ENCODE measurements around the gene HSPA4L. TPM values are rescaled to one million over a fixed set of nuclear protein-coding genes. Genes with fewer than 3 reads are reported as not detected.

Gene HSPA4L
- total and polyA plus RNA-seq, 2 donors (not counting 3 experiments of a cell fraction or from before 2014, with no cell fraction given): 1.3 to 12.4 TPM

DNA sequence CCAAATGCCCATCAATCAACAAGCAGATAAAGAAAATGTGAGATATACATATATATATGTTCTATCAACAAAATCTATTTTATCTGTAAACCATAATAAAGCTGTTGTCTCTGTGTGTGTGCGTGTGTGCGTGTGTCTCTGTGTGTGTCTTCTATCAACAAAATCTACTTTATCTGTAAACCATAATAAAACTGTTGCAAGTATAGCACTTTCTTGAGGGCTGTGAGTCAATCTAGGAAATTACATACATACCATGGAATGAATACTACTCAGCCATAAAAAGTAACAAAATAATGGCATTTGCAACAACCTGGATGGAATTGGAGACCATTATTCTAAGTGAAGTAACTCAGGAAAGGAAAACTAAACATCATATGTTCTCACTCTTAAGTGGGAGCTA is 86.1 kb downstream of the HSPA4L start:
- H3K27ac ChIP-seq (ENCODE audit: insufficient read depth, low read depth, low read length): no peak overlapping the region
- no peaks in the 10 kb centered on the region for H3K9me1 ChIP-seq (replicated peaks; ENCODE audit: control insufficient read depth, extremely low read depth, insufficient read depth, low read length)
- dilution Hi-C loops (cut with MboI; ENCODE audit: extremely low pct_ligation_motif_present, low sequenced_read_pairs): no loop called here
- H3K9me3 ChIP-seq (replicated peaks; ENCODE audit: control insufficient read depth, insufficient read depth, low read length): no peaks in the 10 kb centered on the region
- no peak overlapping the region for H2AFZ ChIP-seq (ENCODE audit: low read depth, low read length)
- ChIA-PET POLR2A (no interaction called here), CTCF (no interaction called here)
- TF ChIP-seq EZH2 (IDR thresholded peaks at IDR 0.05; ENCODE audit: borderline replicate concordance, low read depth, low read length, severe bottlenecking): no peak
- TF ChIP-seq POLR2A (IDR thresholded peaks at IDR 0.05; ENCODE audit: low read depth, low read length): no peak
- no peak for TF ChIP-seq JUN (IDR thresholded peaks at IDR 0.05; ENCODE audit: borderline replicate concordance, insufficient read depth, insufficient read length, low read depth)
- TF ChIP-seq, protein P1, sequence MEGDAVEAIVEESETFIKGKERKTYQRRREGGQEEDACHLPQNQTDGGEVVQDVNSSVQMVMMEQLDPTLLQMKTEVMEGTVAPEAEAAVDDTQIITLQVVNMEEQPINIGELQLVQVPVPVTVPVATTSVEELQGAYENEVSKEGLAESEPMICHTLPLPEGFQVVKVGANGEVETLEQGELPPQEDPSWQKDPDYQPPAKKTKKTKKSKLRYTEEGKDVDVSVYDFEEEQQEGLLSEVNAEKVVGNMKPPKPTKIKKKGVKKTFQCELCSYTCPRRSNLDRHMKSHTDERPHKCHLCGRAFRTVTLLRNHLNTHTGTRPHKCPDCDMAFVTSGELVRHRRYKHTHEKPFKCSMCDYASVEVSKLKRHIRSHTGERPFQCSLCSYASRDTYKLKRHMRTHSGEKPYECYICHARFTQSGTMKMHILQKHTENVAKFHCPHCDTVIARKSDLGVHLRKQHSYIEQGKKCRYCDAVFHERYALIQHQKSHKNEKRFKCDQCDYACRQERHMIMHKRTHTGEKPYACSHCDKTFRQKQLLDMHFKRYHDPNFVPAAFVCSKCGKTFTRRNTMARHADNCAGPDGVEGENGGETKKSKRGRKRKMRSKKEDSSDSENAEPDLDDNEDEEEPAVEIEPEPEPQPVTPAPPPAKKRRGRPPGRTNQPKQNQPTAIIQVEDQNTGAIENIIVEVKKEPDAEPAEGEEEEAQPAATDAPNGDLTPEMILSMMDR (IDR thresholded peaks at IDR 0.05; ENCODE audit: extremely low read depth in 1 of 2, insufficient read depth in 1 of 2, low read depth in 1 of 2, low read length in 2 of 2): no peak
- no peak for TF ChIP-seq POLR2AphosphoS5 (IDR thresholded peaks at IDR 0.05; ENCODE audit: insufficient read depth, low read depth, low read length)
- TF ChIP-seq FOS (IDR thresholded peaks at IDR 0.05; ENCODE audit: borderline replicate concordance, insufficient read depth, low read length): no peak
- no peak for TF ChIP-seq MYC (IDR thresholded peaks at IDR 0.05; ENCODE audit: low read depth, low read length)
- TF ChIP-seq GATA2 (IDR thresholded peaks at IDR 0.05; ENCODE audit: insufficient read depth, insufficient read length, low read depth, low read length): no peak
- TF ChIP-seq, protein P2, sequence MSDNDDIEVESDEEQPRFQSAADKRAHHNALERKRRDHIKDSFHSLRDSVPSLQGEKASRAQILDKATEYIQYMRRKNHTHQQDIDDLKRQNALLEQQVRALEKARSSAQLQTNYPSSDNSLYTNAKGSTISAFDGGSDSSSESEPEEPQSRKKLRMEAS (IDR thresholded peaks at IDR 0.05; ENCODE audit: insufficient read depth, insufficient read length): no peak
- peaks cover 12% of the 10 kb centered on the region for H3K4me1 ChIP-seq (ENCODE audit: control insufficient read depth, extremely low read depth, insufficient read depth, low read length)
- H4K20me1 ChIP-seq (replicated peaks; ENCODE audit: control insufficient read depth, extremely low read depth, insufficient read depth, low read length): no peaks in the 10 kb centered on the region
- intact Hi-C loops (cut with micrococcal nuclease): no loop called here
- no peaks in the 10 kb centered on the region for H3K36me3 ChIP-seq (ENCODE audit: control insufficient read depth in 2 of 2, extremely low read depth in 1 of 2, insufficient read depth in 2 of 2, low read length in 2 of 2)
- FAIRE-seq (no peak), DNase-seq (ENCODE audit: low read depth, low spot score) (no peak)
- BruUV-seq (replicated peaks): no TSS peak
- H3K79me2 ChIP-seq (ENCODE audit: control insufficient read depth, insufficient read depth, low read length): no peaks in the 10 kb centered on the region
- no peaks in the 10 kb centered on the region for H3K27me3 ChIP-seq (ENCODE audit: control insufficient read depth in 2 of 2, insufficient read depth in 2 of 2, low read length in 2 of 2)
- no peak overlapping the region for H3K4me3 ChIP-seq (replicated peaks in 1 of 3; ENCODE audit: insufficient read depth in 1 of 3, low read depth in 1 of 3, low read length in 3 of 3)
- no peak overlapping the region for H3K9ac ChIP-seq (replicated peaks; ENCODE audit: extremely low read depth, insufficient read depth, low read length)
- no peak overlapping the region for H3K4me2 ChIP-seq (ENCODE audit: insufficient read depth, low read length)

Data from endothelial cell of umbilical vein (primary cell).